Calu3 (cell line): Measurements from ENCODE around the gene JAG1. TPM values are rescaled to one million over a fixed set of nuclear protein-coding genes. Genes with fewer than 3 reads are reported as not detected.

ENCODE experiments used
- BruUV-seq: library from RNA; stranded (reverse); fragments of 400-500 nt; replicated peaks from 2 replicates; lab custom pipeline; 2021; lab: Mats Ljungman, UMichigan
- CTCF ChIA-PET: fragments of 300-600 bp; sonication (Branson Sonifier 250); formaldehyde crosslinking; loops from one replicate; lab custom pipeline; 2022; ENCODE audit warnings: antibody characterized with exemption; lab: Charles Lee
- DNase-seq: peaks from one replicate; pipeline ENCODE4 v3.0.0; 2022
- H3K27ac Mint-ChIP-seq: one replicate; pipeline ENCODE4 v1.8.0; 2022; ENCODE audit warnings: mixed read lengths; ENCODE audit not compliant: unreplicated experiment
- H3K27me3 Mint-ChIP-seq: one replicate; pipeline ENCODE4 v1.8.0; 2022; ENCODE audit warnings: mixed read lengths; ENCODE audit not compliant: unreplicated experiment
- H3K36me3 Mint-ChIP-seq: one replicate; pipeline ENCODE4 v1.8.0; 2022; ENCODE audit warnings: mild to moderate bottlenecking, moderate library complexity, mixed read lengths; ENCODE audit not compliant: insufficient read depth, unreplicated experiment
- H3K4me1 Mint-ChIP-seq: one replicate; pipeline ENCODE4 v1.8.0; 2022; ENCODE audit warnings: mild to moderate bottlenecking, low read depth, mixed read lengths; ENCODE audit not compliant: unreplicated experiment
- H3K4me3 Mint-ChIP-seq: one replicate; pipeline ENCODE4 v1.8.0; 2022; ENCODE audit warnings: mild to moderate bottlenecking, low read depth, moderate library complexity, mixed read lengths; ENCODE audit not compliant: unreplicated experiment
- H3K9me3 Mint-ChIP-seq: one replicate; pipeline ENCODE4 v1.8.0; 2022; ENCODE audit warnings: low read depth, mixed read lengths; ENCODE audit not compliant: unreplicated experiment
- CTCF ChIP-seq: fragments of 200-600 bp; IDR thresholded peaks from one replicate; pipeline ENCODE4 v1.8.0; 2022; ENCODE audit warnings: antibody characterized with exemption; ENCODE audit not compliant: unreplicated experiment
- intact Hi-C: fragments of 100-400 bp; cut with micrococcal nuclease; formaldehyde crosslinking; loops from one replicate; pipeline ENCODE4 v1.10.0; 2022; ENCODE audit not compliant: unreplicated experiment
- total RNA-seq: library from RNA; stranded (reverse); gene quantifications from 2 replicates; pipeline ENCODE4 v1.2.3, GENCODE V29; 2022

Gene JAG1
- total RNA-seq, 1 experiment from 2014 or later: 245 TPM

GRCh38 chr20:10646006-10646405 lies 27.8 kb downstream of the JAG1 start:
- H3K9me3 Mint-ChIP-seq: no peaks in the 10 kb centered on the region
- no TSS peak for BruUV-seq
- no peak overlapping the region for H3K27ac Mint-ChIP-seq
- intact Hi-C loops: no loop called here
- peaks cover 8% of the 10 kb centered on the region for H3K4me1 Mint-ChIP-seq
- CTCF ChIA-PET: interaction anchor here (1.0 kb wide), 1 partner anchor 9 kb away, joined by 3 read pairs; no protein-coding TSS in a partner anchor
- H3K27me3 Mint-ChIP-seq: no peaks in the 10 kb centered on the region
- no peak for TF ChIP-seq CTCF
- H3K36me3 Mint-ChIP-seq: peaks cover 90% of the 10 kb centered on the region
- no peak for DNase-seq
- H3K4me3 Mint-ChIP-seq: no peak overlapping the region

- intact Hi-C loops: no loop called here
- H3K4me1 Mint-ChIP-seq: peaks cover 8% of the 10 kb centered on the region
- H3K9me3 Mint-ChIP-seq: no peaks in the 10 kb centered on the region
- BruUV-seq: no TSS peak
- H3K4me3 Mint-ChIP-seq: no peak overlapping the region
- H3K27ac Mint-ChIP-seq: no peak overlapping the region
- CTCF ChIA-PET: interaction anchor here (1.0 kb wide), 1 partner anchor 9 kb away, joined by 3 read pairs; no protein-coding TSS in a partner anchor
- no peak for TF ChIP-seq CTCF
- H3K27me3 Mint-ChIP-seq: no peaks in the 10 kb centered on the region
- DNase-seq: no peak
- peaks cover 91% of the 10 kb centered on the region for H3K36me3 Mint-ChIP-seq
Observed at GRCh38 chr20:10645205-10645570, 28.6 kb downstream of the JAG1 start.

- Mint-ChIP-seq H3K27ac (no peak overlapping the region), H3K4me1 (peaks cover 12% of the 10 kb centered on the region), H3K4me3 (no peak overlapping the region), H3K36me3 (peaks cover 87% of the 10 kb centered on the region), H3K27me3 (no peaks in the 10 kb centered on the region), H3K9me3 (no peaks in the 10 kb centered on the region)
- intact Hi-C loops: no loop called here
- TF ChIP-seq CTCF: no peak
- BruUV-seq: no TSS peak
- no peak for DNase-seq
- CTCF ChIA-PET: no interaction called here
Observed at GRCh38 chr20:10644458-10645204, 29.2 kb downstream of the JAG1 start.

GRCh38 chr20:10643560-10643873 lies 30.3 kb downstream of the JAG1 start:
- Mint-ChIP-seq H3K27me3 (no peaks in the 10 kb centered on the region), H3K4me3 (no peak overlapping the region), H3K9me3 (no peaks in the 10 kb centered on the region), H3K36me3 (peaks cover 85% of the 10 kb centered on the region), H3K27ac (no peak overlapping the region), H3K4me1 (peaks cover 17% of the 10 kb centered on the region)
- CTCF ChIA-PET: interaction anchor here (0.7 kb wide), 1 partner anchor 758 kb away, joined by 3 read pairs; no protein-coding TSS in a partner anchor
- no TSS peak for BruUV-seq
- no peak for TF ChIP-seq CTCF
- no peak for DNase-seq
- intact Hi-C loops: no loop called here
